C4-2B (cell line): Measurements from ENCODE around the gene SEZ6.

ENCODE experiments used
- H3K27ac ChIP-seq: fragments of 450-650 bp; 2 replicates; pipeline ENCODE4 v1.5.1; 2017
- ZFX ChIP-seq: fragments of 450-650 bp; IDR thresholded peaks from 2 replicates; pipeline ENCODE4 v1.6.1; 2017
- TF ChIP-seq, protein P1 (sequence below): fragments of 450-650 bp; conservative IDR thresholded peaks from 2 replicates; pipeline ENCODE4 v1.5.1; 2017; ENCODE audit warnings: mild to moderate bottlenecking

Gene SEZ6

DNA sequence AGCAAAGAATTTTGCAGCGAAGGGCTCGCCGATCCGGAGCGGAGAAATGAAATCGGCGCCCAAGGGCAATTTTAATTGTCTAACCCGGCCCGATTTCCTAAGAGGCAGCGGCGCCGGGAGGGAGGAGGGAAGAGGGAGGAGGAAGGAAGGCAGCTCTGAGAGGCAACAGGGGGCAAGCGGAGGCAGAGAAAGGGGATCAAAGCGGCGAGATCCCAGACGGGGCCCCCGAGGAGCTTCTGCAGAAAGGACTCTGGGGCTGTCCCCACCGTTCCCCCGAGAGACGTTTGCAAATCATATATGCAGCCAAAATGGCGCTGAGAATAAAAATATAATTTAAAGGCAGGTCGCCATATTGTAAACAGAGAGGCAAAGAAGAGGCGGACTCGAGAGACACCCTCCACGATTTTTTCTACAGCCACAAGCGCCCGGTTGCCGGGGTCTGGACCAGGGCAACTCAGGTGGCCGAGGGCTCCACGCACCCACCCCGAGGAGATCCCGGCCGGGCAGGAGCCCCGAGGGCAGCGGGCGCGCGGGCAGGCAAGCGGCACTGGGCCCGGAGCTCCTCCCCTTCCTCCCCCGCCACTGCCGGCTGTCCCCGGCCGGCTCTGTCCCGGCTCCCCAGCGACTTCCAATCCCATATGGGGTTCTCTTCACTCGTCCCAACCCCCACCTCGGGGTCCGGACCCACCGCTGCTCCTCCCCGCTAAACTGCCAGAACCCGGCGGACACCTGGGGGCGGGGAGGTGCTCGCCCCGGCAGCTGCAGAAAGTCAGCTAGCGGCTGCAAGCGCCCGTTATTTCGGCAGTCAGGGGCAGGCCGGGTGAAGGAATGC lies 56.4 kb downstream of the SEZ6 start:
- peak overlapping the region; percentile 98 for H3K27ac ChIP-seq
- peak; percentile 56 for TF ChIP-seq ZFX
- TF ChIP-seq, protein P1, sequence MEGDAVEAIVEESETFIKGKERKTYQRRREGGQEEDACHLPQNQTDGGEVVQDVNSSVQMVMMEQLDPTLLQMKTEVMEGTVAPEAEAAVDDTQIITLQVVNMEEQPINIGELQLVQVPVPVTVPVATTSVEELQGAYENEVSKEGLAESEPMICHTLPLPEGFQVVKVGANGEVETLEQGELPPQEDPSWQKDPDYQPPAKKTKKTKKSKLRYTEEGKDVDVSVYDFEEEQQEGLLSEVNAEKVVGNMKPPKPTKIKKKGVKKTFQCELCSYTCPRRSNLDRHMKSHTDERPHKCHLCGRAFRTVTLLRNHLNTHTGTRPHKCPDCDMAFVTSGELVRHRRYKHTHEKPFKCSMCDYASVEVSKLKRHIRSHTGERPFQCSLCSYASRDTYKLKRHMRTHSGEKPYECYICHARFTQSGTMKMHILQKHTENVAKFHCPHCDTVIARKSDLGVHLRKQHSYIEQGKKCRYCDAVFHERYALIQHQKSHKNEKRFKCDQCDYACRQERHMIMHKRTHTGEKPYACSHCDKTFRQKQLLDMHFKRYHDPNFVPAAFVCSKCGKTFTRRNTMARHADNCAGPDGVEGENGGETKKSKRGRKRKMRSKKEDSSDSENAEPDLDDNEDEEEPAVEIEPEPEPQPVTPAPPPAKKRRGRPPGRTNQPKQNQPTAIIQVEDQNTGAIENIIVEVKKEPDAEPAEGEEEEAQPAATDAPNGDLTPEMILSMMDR: no peak

DNA sequence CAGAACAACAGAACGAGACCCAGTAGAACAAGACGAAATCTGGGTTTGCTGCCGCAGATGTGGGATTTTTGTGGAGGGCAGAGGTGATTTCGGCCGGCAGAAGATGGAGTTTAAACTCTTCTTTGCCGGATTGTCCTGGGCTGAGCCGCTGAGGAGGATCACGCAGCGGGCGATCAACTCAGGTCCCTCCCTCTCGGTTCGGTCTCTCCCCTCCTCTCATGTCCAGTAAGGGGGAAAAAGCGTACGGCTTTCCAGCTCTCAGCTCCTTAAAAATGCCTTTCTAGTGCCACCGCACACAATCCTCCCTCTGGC lies 57.0 kb downstream of the SEZ6 start:
- peak overlapping the region; percentile 98 for H3K27ac ChIP-seq
- TF ChIP-seq, protein P1: no peak
- TF ChIP-seq ZFX: no peak

DNA sequence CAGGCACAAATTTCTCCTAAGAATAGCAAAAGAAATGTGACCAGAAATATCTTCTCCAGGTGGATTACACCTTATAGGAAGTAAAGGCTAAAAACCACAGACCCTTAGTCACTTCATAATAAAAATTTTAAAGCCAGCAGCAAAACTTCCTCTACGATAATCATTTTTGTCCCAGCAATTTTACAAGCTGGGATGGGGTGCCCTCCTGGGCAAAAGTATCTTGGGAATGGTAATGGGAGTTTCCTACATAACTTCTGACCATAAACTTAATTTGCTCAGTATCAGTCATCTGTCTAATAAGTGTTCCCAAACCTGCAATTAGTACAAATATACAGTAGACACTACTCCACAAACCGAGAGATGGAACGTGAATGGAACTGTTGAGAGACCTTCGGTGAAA lies 57.5 kb downstream of the SEZ6 start:
- TF ChIP-seq, protein P1: no peak
- no peak for TF ChIP-seq ZFX
- H3K27ac ChIP-seq: peak overlapping the region; percentile 98

DNA sequence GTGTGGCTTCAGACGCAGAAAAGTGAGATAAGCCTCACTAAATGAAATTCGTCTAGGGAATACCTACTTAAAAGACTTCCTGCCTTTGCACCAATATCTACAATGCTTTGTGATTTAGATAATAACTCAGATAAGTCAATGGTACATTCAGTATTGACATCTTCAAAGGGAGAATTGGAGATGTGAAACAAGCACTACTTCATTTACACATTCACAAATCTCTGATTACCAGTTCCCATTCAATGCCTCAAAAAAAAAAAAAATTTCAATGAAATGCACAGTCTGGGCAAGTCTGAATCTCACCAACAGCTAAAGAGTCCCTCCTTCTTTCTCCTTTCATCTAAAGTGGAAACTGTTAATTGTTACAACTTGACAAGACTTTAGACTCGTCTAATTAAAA lies 58.2 kb downstream of the SEZ6 start:
- no peak for TF ChIP-seq ZFX
- TF ChIP-seq, protein P1: no peak
- peak overlapping the region; percentile 100 for H3K27ac ChIP-seq

DNA sequence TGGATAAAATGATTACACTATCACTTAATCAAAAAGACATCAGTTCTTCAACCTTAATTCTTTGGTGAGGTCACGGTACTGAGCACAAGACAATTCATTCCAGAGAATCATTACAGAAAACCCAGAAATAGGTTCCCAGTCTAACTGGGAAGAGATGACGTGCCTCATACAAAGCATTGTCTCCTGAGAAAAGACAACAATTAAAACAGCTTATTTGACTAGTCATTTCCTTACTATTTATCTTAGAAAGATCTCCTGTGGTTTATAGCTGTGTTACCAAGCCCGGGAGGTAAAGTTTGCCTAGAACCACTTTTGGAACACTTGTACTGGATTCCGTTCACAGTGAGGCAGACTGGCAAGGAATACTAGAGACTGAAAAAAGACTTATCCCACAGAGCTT lies 59.6 kb downstream of the SEZ6 start:
- peak overlapping the region; percentile 100 for H3K27ac ChIP-seq

DNA sequence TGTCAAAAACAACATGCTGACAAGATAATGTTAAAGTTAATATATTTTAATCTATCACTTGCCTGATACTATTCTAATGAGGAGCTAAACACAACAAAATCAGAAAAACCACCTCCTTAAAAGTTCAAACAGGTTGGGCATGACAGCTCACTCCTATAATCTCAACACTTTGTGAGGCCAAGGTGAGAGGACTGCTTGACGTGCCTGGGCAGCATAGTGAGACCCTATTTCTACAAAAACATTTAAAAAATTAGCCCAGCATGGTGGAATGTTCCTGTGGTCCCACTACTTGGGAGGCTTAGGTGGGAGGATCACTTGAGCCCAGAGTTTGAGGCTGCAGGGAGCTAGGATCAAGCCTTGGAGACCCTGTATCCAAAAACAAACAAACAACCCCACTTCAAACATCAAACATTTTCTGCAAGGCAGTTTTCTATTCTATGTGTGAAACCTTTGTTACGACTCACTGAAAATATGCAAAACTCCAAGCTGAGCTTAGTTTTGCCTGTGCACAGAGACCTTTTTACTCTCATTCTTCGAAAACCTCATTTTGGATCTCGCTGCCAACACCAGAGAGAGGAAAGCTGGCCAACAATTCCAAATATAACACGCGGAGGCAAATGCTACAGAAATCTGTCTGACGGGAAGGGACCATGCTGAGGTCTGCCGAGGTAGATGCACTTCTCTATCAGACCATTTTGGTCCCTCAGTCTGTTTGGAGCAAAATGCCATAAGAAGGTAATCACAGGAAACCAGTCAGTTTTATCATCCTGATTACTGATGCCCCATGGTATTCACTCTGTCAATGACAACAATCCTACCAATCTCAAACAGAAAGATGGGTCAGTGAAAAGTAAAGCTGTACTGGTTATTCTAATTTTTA lies 60.7 kb downstream of the SEZ6 start:
- no peak for TF ChIP-seq ZFX
- TF ChIP-seq, protein P1: no peak
- H3K27ac ChIP-seq: peak overlapping the region; percentile 100

More for the DNA sequence above, 59.6 kb downstream of the SEZ6 start:
- TF ChIP-seq, protein P1: no peak
- no peak for TF ChIP-seq ZFX

DNA sequence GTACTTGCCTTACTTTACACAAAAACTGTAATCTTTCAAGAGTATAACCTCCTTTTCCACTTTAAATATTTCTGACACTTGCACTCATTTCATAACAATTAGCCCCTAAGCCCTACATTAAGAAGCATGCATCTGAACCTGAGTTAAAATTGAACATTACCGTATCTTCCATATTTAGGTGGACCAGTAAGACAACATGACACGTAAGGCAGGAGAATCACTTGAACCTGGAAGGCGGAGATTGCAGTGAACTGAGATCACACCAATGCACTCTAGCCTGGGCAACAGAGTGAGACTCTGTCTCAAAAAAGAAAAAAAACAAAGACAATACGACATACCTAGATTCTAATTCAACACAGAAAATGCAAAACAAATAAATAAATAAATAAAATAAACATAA lies 61.5 kb downstream of the SEZ6 start:
- H3K27ac ChIP-seq: no peak overlapping the region; the same call in 1 of the 2 replicates
- no peak for TF ChIP-seq ZFX
- TF ChIP-seq, protein P1: no peak
